Stimulated activated CD4-positive, alpha-beta T cell treated with anti-CD3 and anti-CD28 coated beads, Interleukin-2, amount 100 ng/mL, for 48 hours (primary cell): ENCODE results near the gene NLGN3.

Experiments
- DNase-seq, 2 donors: peaks; one replicate each; pipeline ENCODE4 v3.0.0-alpha.2; 2020

Gene NLGN3

GRCh38 chrX:71216485-71216884 is 71.8 kb downstream of the NLGN3 start:
- DNase-seq = no peak

GRCh38 chrX:71217298-71217697 is 72.7 kb downstream of the NLGN3 start:
- DNase-seq = no peak
